Common myeloid progenitor, CD34-positive (primary cell): ENCODE data around the gene P2RY14.
A peak's percentile ranks its signal among the peaks of the same experiment; 100 is the strongest.
"Not testable (repeated sequence)": the region's sequence is repeated elsewhere in the genome, so short reads cannot be mapped to it uniquely, and the experiment has no call there.

ENCODE experiments used
- CTCF ChIA-PET: fragments of 350-600 bp; sonication (Branson Sonifier 250); formaldehyde crosslinking; loops from one replicate; lab custom pipeline; 2021; ENCODE audit warnings: antibody characterized with exemption; lab: Charles Lee
- POLR2A ChIA-PET: fragments of 350-600 bp; sonication (Branson Sonifier 250); formaldehyde crosslinking; loops from one replicate; lab custom pipeline; 2021; ENCODE audit warnings: antibody characterized with exemption; lab: Charles Lee
- DNase-seq, 3 donors: peaks; one replicate each; pipeline versions ENCODE4 v3.0.0 to v3.0.0-alpha.2; 2013
- H3K27ac ChIP-seq, 2 experiments: 1 replicate in 1 of 2; 2 replicates in 1 of 2; pipeline ENCODE4 v1.7.0; 2013; ENCODE audit warnings: inconsistent platforms in 2 of 2, low read length in 2 of 2, mild to moderate bottlenecking in 2 of 2, low read depth in 1 of 2, moderate library complexity in 1 of 2; ENCODE audit not compliant: severe bottlenecking in 2 of 2, insufficient read depth in 1 of 2, poor library complexity in 1 of 2
- H3K27me3 ChIP-seq, 5 experiments: replicated peaks in 2 of 5; 1 replicate in 3 of 5; 2 replicates in 2 of 5; pipeline versions ENCODE4 v1.6.1 to v1.7.0; 2013; ENCODE audit warnings: low read length in 4 of 5, mild to moderate bottlenecking in 2 of 5, moderate library complexity in 2 of 5, inconsistent platforms in 1 of 5; ENCODE audit not compliant: insufficient read depth in 5 of 5, control insufficient read depth in 4 of 5
- H3K36me3 ChIP-seq, 4 experiments: 1 replicate in 2 of 4; 2 replicates in 2 of 4; pipeline versions ENCODE4 v1.6.1 to v1.7.0; 2013; ENCODE audit warnings: low read length in 3 of 4, control low read depth in 1 of 4, mild to moderate bottlenecking in 1 of 4; ENCODE audit not compliant: control insufficient read depth in 4 of 4, insufficient read depth in 4 of 4
- H3K4me1 ChIP-seq, 4 experiments: 1 replicate in 3 of 4; 2 replicates in 1 of 4; pipeline versions ENCODE4 v1.6.1 to v1.7.1; 2013; ENCODE audit warnings: low read length in 3 of 4, mild to moderate bottlenecking in 3 of 4, control low read depth in 1 of 4, inconsistent platforms in 1 of 4, moderate library complexity in 1 of 4; ENCODE audit not compliant: control insufficient read depth in 4 of 4, insufficient read depth in 4 of 4; ENCODE audit errors: control extremely low read depth in 1 of 4
- H3K4me3 ChIP-seq, 7 experiments: 1 replicate in 4 of 7; 2 replicates in 3 of 7; pipeline versions ENCODE4 v1.5.1 to v1.7.0; 2013; ENCODE audit warnings: mild to moderate bottlenecking in 7 of 7, low read length in 6 of 7, moderate library complexity in 6 of 7, inconsistent platforms in 2 of 7, low read depth in 2 of 7, control low read depth in 1 of 7; ENCODE audit not compliant: insufficient read depth in 4 of 7, control insufficient read depth in 1 of 7; ENCODE audit errors: extremely low read depth in 1 of 7
- H3K9me3 ChIP-seq, 5 experiments: 1 replicate in 4 of 5; 2 replicates in 1 of 5; pipeline versions ENCODE4 v1.6.1 to v1.7.1; 2013; ENCODE audit warnings: low read length in 4 of 5, mild to moderate bottlenecking in 2 of 5, inconsistent platforms in 1 of 5, low read depth in 1 of 5, moderate library complexity in 1 of 5; ENCODE audit not compliant: control insufficient read depth in 4 of 5, insufficient read depth in 2 of 5; ENCODE audit errors: control extremely low read depth in 1 of 5
- WGBS: methylation state at CpG from one replicate; pipeline ENCODE4 v1.1.5; 2013; ENCODE audit not compliant: insufficient coverage; 5-methylcytosine and 5-hydroxymethylcytosine counted together

Gene P2RY14

GRCh38 chr3:151232403-151232802 is 45.9 kb downstream of the P2RY14 start:
- H3K4me3 ChIP-seq, H3K9me3 ChIP-seq, DNase-seq, H3K27me3 ChIP-seq, H3K27ac ChIP-seq, POLR2A ChIA-PET, H3K36me3 ChIP-seq: not testable (repeated sequence)
- CTCF ChIA-PET: interaction anchor here (0.9 to 13.9 kb wide), 4 partner anchors 22 to 144 kb away, joined by 3 to 227 read pairs (median 4); partner anchors contain the start of gene P2RY14
- H3K4me1 ChIP-seq: peaks cover 9 to 28% (median 17%) of the 10 kb centered on the region in 4 experiments

GRCh38 chr3:151230646-151231045 is 47.7 kb downstream of the P2RY14 start:
- Histone ChIP-seq H3K9me3 (no peaks in the 10 kb centered on the region), H3K4me3 (peak overlapping the region in 6 of 7 experiments; percentile 13 to 65 (median 29)), H3K36me3 (peaks cover 0 to 9% (median 3%) of the 10 kb centered on the region in 4 experiments), H3K4me1 (peaks cover 9 to 44% (median 24%) of the 10 kb centered on the region in 4 experiments), H3K27ac (peak overlapping the region in 1 of 2 experiments; percentile 65), H3K27me3 (no peaks in the 10 kb centered on the region)
- DNase-seq: peak; percentile 49 to 84 (median 79)
- ChIA-PET CTCF (interaction anchor here (0.7 to 13.9 kb wide), 7 partner anchors 9 to 57 kb away, joined by 3 to 227 read pairs (median 17); partner anchors contain the start of gene P2RY14), POLR2A (interaction anchor here (0.6 kb wide), 1 partner anchor 61 kb away, joined by 8 read pairs; no protein-coding TSS in a partner anchor)
- WGBS: 8% methylated on average over 3 of the region's 4 CpGs

GRCh38 chr3:151228666-151229040 is 49.7 kb downstream of the P2RY14 start:
- no peaks in the 10 kb centered on the region for H3K9me3 ChIP-seq
- H3K36me3 ChIP-seq: peaks cover 0 to 12% (median 2%) of the 10 kb centered on the region in 4 experiments
- peak overlapping the region in 1 of 2 experiments; percentile 19 for H3K27ac ChIP-seq
- ChIA-PET POLR2A (interaction anchor here (0.9 to 1.3 kb wide), 2 partner anchors 47 to 49 kb away, joined by 3 read pairs; no protein-coding TSS in a partner anchor), CTCF (interaction anchor here (0.7 to 13.9 kb wide), 22 partner anchors 11 to 695 kb away, joined by 3 to 227 read pairs (median 7); partner anchors contain the start of gene P2RY14)
- H3K27me3 ChIP-seq: no peaks in the 10 kb centered on the region
- no peak for DNase-seq
- H3K4me3 ChIP-seq: no peak overlapping the region
- no CpG with 5 or more reads among the region's 1 CpG for WGBS
- H3K4me1 ChIP-seq: peaks cover 9 to 49% (median 28%) of the 10 kb centered on the region in 4 experiments

- CTCF ChIA-PET: interaction anchor here (0.7 to 13.9 kb wide), 27 partner anchors 11 to 696 kb away, joined by 3 to 227 read pairs (median 6); partner anchors contain the start of gene P2RY14
- H3K36me3 ChIP-seq: peaks cover 0 to 12% (median 2%) of the 10 kb centered on the region in 4 experiments
- no peaks in the 10 kb centered on the region for H3K9me3 ChIP-seq
- H3K4me3 ChIP-seq: no peak overlapping the region
- no peaks in the 10 kb centered on the region for H3K27me3 ChIP-seq
- H3K4me1 ChIP-seq: peaks cover 9 to 49% (median 28%) of the 10 kb centered on the region in 4 experiments
- H3K27ac ChIP-seq: peak overlapping the region in 1 of 2 experiments; percentile 19
- DNase-seq: peak; percentile 83 to 93 (median 86)
- 94% methylated on average over 3 of the region's 9 CpGs for WGBS
- POLR2A ChIA-PET: interaction anchor here (0.5 to 1.3 kb wide), 3 partner anchors 27 to 49 kb away, joined by 3 read pairs; no protein-coding TSS in a partner anchor
Observed at GRCh38 chr3:151227807-151228665, 50.3 kb downstream of the P2RY14 start.

GRCh38 chr3:151227266-151227806 is 51.0 kb downstream of the P2RY14 start:
- POLR2A ChIA-PET: interaction anchor here (1.3 kb wide), 1 partner anchor 48 kb away, joined by 3 read pairs; no protein-coding TSS in a partner anchor
- peak overlapping the region in 1 of 7 experiments; percentile 2 for H3K4me3 ChIP-seq
- no peaks in the 10 kb centered on the region for H3K27me3 ChIP-seq
- peaks cover 9 to 49% (median 28%) of the 10 kb centered on the region in 4 experiments for H3K4me1 ChIP-seq
- no peak overlapping the region for H3K27ac ChIP-seq
- DNase-seq: no peak
- WGBS: no CpG with 5 or more reads among the region's 6 CpGs
- H3K9me3 ChIP-seq: no peaks in the 10 kb centered on the region
- CTCF ChIA-PET: interaction anchor here (0.7 to 13.9 kb wide), 23 partner anchors 8 to 611 kb away, joined by 3 to 227 read pairs (median 7); partner anchors contain the start of gene P2RY14
- H3K36me3 ChIP-seq: peaks cover 0 to 13% (median under 1%) of the 10 kb centered on the region in 4 experiments

GRCh38 chr3:151226825-151227224 is 51.5 kb downstream of the P2RY14 start:
- peaks cover 0 to 14% (median 0%) of the 10 kb centered on the region in 4 experiments for H3K36me3 ChIP-seq
- H3K4me1 ChIP-seq: peaks cover 9 to 49% (median 28%) of the 10 kb centered on the region in 4 experiments
- ChIA-PET POLR2A (no interaction called here), CTCF (interaction anchor here (0.7 to 13.9 kb wide), 21 partner anchors 9 to 611 kb away, joined by 3 to 227 read pairs (median 7); partner anchors contain the start of gene P2RY14)
- WGBS: 98% methylated on average over 5 of the region's 5 CpGs
- H3K4me3 ChIP-seq: no peak overlapping the region
- peaks cover 0 to 3% (median 0%) of the 10 kb centered on the region in 5 experiments for H3K9me3 ChIP-seq
- H3K27ac ChIP-seq: no peak overlapping the region
- no peaks in the 10 kb centered on the region for H3K27me3 ChIP-seq
- DNase-seq: no peak
